DLD1 (cell line): ENCODE results near the gene MPC1L.
"Not testable (repeated sequence)": the region's sequence is repeated elsewhere in the genome, so short reads cannot be mapped to it uniquely, and the experiment has no call there.

Source experiments
- in situ Hi-C: cut with HindIII; loops from 2 replicates; pipeline ENCODE4 v1.10.0; 2017; ENCODE audit warnings: low sequenced_read_pairs

MPC1L gene

DNA sequence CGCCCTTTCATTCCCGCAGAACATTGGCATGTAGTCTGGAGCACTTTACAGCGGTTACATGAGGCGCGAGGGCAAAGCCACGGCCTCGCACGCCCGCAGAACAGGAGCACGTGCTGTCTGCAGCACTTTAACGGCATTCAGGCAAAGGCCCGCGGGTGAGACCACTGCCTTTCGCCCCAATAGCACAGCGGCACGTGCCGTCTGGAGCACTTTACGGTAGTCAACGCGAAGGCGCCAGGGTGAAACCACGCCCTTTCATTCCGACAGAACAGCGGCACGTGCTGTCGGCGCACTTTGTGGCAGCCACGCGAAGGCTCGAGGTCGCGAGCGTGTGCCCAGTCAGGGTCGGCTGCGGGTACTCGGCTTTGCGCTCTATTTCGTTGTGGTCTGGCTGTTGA is at the start of gene MPC1L:
Gene MPC1L (plus strand): TSS at position 290 of the 398 bp plus-strand sequence. CDS start 138 bp downstream, outside the sequence.
- in situ Hi-C loops = no loop called here

DNA sequence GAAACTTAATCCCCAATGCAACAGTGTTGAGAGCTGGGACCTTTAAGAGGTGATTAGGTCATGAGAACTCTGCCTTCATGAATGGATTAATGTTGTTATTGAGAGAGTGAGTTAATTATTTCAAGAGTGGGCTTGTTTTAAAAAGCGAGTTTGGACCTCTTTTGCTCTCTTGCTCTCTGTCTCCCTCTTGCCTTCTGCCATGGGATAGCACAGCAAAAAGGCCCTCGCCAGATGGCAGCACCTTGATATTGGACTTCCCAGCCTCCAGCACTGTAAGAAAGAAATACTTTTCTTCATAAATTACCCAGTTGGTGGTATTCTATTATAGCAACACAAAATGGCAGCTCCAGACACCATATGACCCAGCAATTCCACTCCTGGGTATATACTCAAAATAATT is 49.5 kb upstream of the MPC1L start:
- in situ Hi-C loops = no loop called here

DNA sequence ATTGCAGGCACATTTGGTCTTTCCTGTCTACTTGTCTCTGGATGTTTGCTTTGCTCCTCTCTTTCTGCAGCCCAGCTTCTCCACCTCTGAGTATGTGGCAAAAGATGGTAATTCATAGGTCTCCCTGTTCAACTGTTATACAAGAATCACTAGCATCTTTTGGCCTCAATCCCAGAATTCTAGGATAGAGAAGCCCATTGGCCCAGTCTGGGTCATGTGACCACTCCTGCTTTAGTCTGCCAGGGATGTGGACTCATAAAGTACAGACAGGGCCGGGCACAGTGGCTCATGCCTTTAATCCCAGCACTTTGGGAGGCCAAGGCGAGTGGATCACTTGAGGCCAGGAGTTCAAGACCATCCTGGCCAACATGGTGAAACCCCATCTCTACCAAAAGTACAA is 47.8 kb upstream of the MPC1L start:
- in situ Hi-C loops = not testable (repeated sequence)

DNA sequence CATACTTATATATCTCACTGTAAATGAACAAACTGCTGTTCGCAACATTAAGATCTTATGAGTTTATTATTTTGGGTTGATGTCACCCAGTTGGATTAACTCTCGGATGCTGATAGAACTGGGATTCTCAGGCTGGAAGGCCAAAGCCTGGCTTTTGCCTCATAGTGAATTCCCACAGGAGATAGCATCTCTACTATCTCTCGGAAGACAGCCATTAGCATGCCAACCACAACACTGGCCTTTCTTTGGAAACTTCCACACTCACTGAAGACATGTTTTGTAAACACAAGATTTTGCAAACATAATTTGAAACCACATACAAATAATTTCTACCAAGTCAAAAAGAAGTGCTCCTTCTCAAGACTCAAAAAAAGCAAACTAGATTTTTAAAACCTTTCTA is 46.9 kb upstream of the MPC1L start:
- in situ Hi-C loops = no loop called here

DNA sequence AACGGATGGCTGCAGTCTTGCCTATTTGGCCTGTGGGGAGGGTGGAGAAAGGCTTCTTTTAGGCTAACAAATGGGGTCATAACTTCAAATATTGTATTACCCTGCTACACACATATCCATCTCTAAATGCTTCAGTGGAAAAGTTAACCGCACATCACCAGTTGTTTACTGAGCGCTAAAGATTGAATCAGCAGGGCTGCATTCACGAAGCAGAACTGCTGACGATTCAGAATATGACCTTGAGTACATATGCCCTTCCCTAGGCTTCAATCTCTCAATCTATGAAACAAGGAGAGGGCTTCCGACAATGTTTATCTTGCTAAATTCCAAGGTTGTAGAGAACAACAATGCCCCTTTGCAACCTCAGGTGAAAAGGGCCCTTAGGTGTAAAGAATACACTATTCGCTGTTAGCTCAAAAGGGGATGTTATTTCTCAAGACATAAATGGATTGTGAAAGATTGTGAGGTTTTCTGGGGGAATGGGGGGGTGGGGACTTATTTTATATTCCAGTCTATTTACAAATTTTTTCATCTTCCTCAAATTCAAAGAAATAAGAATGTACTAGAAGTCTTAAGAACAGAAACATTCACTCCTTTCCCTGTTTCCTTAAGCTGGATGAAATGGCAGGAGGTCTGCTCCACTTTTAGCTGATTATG is 45.1 kb upstream of the MPC1L start:
- in situ Hi-C loops = no loop called here

DNA sequence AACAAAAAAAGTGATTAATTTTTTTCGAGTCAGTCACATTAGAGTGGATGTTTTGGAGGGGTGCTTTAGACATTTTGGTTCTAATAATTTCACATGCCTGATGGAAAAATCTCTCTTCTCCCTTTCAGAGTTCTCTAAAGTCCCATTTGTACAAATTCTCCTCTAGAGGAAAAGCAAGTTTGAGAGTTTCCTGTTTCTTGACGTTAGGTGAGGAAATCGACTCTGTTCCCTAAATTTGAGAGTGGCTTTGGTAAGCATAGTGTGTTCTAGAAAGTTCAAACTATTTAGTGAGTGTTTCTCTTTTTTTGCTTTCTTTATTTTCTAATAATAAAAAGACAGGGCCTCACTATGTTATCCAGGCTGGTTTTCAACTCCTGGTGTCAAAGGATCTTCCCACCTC is 44.1 kb upstream of the MPC1L start:
- in situ Hi-C loops = no loop called here

DNA sequence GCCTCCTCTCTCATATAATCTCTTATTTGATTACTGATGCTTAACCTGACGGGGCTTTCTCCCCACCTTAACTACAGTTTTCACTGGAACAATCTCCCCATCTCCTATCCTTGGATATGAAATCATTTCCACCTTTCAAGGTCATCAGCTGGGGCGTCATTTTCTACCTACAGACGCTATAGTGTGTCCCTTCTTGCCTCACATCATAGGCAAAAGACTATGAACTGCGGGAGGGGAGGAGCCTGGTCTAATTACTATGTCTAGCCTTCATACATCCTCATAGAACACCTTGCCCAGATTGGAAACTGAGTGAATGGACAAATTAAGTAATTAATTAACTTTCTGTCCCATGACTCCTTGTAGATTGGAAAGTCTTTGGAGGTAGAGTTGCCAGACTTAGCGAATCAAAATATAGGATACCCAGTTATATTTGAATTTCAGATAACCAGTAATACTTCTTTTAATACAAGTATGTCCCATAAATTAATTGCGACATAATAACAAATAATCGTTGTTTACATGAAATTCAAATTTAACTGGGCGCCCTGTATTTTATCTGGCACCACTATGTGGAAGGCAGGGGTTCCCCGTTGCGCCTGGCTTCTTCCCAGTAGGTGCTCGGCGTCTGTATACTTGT is 43.2 kb upstream of the MPC1L start:
- in situ Hi-C loops = no loop called here

DNA sequence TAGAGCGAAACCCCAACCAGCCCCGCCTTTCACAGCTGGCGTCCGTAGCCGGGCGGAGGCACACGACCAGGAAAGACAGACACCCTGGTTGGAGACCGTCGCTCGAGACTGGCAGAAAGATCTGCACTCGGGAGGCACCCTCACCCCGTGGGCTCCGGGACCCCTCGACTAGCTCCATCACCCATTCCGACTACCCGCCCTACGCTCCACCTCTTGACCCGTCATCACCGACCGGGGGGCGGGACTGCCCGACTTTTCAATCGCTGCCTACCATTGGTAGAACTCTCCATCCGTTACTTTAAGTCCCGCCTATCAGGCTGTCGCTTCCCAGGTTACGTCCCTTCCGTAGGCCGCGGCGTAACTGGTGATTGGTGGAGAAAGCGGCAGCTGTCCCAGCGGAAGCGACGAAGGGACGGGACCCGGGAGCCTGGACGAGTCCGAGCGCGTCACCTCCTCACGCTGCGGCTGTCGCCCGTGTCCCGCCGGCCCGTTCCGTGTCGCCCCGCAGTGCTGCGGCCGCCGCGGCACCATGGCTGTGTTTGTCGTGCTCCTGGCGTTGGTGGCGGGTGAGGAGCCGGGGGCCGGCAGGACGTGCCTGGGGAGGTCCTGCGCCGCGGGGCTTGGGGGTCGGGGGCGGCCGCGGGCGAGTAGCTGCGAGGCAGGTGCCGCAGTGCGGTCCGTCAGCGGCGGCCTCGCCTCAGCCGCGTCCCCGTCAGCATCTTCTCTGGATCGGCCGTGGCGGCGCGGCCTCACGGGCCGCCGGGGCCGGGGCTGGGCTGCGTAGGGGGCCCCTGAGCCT is 42.5 kb upstream of the MPC1L start, which contains the start of gene ATP6AP2:
Gene ATP6AP2 (plus strand): TSS at position 434 of the 799 bp plus-strand sequence. CDS start 96 bp downstream, at position 530.
- in situ Hi-C loops = no loop called here

DNA sequence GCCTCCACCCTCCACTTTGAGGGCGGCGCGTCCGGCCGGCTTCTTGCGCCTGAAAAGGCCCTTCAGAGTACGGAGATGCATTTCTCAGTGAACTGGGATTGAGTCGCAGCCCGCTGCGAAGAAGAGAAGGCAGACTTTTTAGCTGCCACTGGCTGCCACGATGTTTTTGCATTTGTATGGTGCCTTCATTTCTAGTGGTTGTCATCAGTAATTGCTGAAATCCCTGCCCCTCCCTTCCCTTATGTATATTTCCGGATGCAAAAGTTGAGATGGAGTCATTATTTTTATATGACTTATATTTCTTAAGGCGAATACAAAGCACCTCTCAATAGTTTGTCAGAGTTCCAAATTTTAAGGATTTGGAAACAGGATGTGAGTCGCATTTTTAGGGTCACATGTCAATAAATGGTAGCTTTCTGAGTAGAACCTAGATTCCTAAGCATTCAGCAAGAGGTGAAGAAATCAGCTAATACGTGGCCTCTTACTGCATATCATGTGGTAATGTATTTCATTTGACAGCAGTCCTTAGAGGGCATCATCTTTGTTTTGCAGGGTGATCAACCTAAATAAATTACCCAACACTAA is 41.8 kb upstream of the MPC1L start:
- in situ Hi-C loops = no loop called here

DNA sequence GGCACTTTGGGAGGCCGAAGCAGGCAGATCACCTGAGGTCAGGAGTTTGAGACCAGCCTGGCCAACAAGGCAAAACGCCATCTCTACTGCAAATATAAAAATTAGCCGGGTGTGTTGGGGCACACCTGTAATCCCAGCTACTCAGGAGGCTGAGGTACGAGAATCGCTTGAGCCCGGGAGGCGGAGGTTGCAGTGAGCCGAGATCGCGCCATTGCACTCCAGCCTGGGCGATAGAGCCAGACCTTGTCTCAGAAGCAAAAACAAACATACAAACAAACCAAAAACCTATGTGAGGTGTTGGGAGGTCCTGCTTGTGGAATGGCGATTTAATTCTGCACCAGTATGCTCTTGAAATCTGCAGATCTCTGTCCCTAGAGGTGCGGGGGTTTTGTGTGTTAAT is 41.0 kb upstream of the MPC1L start:
- in situ Hi-C loops = not testable (repeated sequence)

DNA sequence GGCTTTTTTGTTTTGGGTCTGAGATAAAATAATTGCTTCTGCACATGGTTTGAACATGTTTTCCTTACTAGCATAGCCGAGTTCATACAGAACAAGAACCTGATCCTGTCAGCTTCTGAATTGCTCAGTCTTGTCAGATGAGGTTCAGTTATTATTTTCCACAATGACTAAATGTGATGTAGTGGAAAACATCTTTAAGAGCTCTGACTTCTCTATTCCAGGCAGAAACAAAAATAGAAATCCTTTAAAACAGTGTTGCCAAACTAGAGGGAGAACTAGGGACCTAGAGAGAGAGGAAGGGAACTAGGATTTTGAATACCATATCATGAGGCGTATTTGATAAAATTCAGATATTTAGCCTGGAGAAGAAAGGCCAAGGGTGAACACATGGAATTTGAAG is 40.4 kb upstream of the MPC1L start:
- in situ Hi-C loops = no loop called here

DNA sequence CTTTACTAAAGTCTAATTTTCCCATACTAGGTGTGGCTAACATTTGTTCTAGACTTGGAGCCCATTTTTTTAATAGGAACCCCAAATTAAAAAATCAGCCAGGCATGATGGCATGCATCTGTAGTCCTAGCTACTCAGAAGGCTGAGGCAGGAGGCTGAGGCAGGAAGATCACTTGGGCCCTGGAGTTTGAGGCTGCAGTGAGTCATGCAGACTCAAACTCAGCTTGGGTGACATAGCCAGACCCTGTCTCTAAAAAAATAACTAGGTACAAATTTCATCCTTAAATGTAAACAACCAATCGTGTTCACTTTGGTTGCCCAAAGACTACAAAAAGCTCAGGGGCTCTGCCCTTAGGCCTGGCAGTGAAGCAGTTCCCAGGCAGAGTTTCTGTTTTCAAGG is 35.6 kb upstream of the MPC1L start:
- in situ Hi-C loops = not testable (repeated sequence)

DNA sequence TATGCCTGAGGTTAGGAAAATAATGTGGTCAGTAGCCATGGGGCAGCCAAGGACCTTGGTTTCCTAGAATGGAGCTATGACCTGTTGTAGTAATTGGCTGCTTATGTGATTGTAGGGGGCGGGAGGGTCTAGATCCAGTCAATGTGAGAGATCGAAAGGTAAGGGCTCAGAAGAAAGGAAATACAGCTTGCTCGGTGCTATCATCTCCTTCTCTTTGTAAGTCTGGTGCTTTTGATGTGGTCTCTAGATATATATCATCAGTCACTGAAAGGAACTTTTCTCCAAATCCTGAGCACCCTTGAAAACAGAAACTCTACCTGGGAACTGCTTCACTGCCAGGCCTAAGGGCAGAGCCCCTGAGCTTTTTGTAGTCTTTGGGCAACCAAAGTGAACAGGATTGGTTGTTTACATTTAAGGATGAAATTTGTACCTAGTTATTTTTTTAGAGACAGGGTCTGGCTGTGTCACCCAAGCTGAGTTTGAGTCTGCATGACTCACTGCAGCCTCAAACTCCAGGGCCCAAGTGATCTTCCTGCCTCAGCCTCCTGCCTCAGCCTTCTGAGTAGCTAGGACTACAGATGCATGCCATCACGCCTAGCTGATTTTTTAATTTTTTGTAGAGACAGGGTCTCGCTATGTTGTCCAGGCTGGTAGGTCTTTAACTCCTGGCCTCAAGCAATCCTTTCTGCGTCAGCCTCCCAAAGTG is 33.5 kb upstream of the MPC1L start:
- in situ Hi-C loops = not testable (repeated sequence)

DNA sequence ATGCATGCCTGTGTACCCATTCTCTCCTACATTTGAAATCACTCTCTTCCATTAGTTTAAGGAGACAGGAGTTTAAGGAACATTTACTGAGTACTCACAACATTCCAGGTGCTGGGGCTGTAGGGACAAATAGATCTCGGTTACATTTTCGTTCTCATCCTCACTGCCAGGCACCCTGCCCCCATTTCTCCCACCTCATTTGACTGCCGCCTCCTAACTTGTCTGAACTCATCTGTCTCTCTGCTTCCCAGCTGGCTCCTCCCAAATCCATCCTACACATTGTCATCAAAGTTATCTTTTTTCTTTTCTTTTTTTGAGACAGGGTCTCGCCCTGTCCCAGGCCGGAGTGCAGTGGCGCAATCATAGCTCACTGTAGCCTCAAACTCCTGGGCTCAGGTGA is 19.8 kb upstream of the MPC1L start:
- in situ Hi-C loops = no loop called here

DNA sequence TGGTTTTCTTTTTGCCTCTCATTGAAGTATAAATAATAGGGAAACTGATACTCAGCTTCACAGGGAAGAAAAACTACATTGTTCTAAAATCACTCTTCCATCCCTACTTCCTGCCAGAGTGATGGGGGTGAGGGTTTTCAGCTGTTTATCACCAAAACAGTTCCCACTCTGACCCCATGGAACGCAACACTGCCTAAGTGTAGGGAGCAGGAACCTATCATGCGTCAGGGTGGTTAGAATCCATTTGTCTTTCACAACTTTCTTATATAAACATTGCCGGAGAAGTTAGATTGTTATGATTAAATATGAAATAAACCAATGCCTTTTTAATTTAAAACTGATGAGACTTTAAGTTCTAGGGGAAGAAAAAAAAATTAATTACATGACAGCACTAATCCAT is 15.8 kb upstream of the MPC1L start:
- in situ Hi-C loops = no loop called here

DNA sequence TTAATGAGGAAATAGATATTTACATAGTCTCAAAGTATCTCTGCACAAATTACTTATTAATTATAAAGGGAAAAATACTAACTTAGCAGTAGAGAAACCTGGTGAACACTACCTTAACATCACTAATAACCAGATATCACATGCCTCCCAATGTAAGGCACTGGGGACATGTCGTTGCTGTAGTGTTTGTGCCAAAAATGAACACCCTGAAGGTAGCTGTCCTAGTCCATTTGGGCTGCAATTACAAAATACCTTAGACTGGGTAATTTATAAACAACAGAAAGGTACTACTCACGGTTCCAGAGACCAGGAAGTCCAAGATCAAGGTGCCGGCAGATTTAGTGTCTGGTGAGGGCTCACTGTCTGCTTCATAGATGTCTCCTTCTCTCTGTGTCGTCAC is 10.7 kb upstream of the MPC1L start:
- in situ Hi-C loops = no loop called here

DNA sequence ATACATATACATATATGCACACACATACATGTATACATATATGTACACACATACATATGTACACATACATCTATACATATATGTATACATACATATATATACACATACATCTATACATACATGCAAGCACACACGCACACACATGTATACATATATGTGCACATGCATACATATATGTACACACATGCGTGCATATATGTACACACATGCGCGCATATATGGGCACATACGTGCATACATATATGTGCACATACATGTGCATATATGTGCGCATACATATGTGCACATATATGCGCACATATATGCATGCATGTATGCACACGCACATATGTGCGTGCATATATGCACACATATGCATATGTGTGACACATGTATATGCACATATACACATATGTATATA is 7.3 kb upstream of the MPC1L start:
- in situ Hi-C loops = no loop called here

DNA sequence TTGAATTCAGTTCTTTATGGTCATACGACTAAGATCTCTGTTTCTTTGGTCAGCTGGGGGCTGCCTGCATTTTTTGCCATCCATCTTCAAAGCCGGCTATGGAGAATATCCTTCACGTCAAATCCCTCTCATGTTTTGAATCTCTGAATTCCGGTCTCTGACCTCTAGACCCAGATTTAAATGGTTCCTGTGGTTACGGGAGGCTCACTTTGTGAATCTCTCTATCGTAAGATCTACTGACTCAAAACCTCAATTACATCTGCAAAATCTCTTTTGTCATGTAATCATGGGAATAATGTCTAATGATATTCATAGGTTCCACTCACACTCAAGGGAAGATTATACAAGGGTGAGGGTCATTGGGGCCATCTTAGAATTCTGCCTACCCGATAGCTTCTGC is 5.7 kb upstream of the MPC1L start:
- in situ Hi-C loops = no loop called here

DNA sequence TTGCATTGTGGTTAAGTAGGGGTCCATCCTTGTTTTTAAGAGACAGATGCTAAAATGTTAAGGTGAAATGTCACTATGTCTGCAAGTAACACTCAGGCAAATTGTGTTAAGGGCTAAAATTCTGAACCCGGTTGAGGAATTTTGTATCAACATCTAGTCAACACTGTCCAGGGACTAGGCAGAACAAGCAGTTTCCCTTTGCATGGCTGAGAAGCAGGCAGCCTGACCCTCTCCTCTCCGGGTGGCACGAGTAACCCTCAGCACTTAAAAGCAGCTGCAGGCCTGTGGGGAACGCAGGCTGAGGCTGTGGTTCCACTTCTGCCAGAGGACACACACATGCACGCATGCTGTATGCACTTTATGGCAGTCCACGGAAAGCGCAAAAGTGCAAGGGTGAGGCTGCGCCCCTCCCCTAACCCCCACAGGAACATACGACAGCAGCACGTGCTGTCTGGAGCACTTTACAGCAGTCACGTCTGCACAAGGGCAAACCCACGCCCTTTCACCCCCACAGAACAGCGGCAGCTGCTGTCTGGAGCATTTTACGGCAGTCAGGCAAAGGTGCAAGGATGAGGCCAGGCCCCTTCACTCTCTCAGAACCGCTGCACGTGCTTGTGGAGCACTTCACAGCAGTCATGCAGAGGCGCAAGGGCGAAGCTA is 619 bp upstream of the MPC1L start:
- in situ Hi-C loops = no loop called here

DNA sequence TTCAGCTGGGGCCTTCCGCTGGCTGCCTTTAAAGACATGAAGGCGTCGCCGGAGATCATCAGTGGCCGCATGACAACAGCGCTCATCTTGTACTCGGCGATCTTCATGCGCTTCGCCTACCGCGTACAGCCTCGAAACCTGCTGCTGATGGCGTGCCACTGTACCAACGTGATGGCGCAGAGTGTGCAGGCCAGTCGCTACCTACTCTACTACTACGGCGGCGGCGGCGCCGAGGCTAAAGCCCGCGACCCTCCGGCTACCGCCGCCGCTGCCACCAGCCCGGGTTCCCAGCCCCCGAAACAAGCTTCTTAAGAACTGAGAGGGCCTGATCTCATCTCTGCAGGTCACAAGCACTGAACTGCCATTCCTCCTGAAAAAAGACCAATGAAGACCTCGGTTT is 437 bp downstream of the MPC1L start:
- in situ Hi-C loops = no loop called here
